Spleen (tissue), 11 donors: ENCODE data around the gene VWA3B. TPM values are rescaled to one million over a fixed set of nuclear protein-coding genes. Genes with fewer than 3 reads are reported as not detected.
"Not testable (repeated sequence)": the region's sequence is repeated elsewhere in the genome, so short reads cannot be mapped to it uniquely, and the experiment has no call there.

Source experiments
- DNase-seq: peaks from one replicate; pipeline ENCODE4 v3.0.0-alpha.2; 2020
- H3K27ac ChIP-seq, 8 donors: fragments of 200-600 bp; sonication (generic) in 7 of 8; 1 replicate in 4 of 8; 2 replicates in 4 of 8; pipeline versions ENCODE4 v1.5.0 to v1.8.0; 2016 to 2021; ENCODE audit warnings: inconsistent platforms in 4 of 8, mild to moderate bottlenecking in 4 of 8, moderate library complexity in 1 of 8
- H3K27me3 ChIP-seq, 7 donors: fragments of 200-600 bp; sonication (generic) in 6 of 7; replicated peaks in 1 of 7; 1 replicate in 4 of 7; 2 replicates in 3 of 7; pipeline versions ENCODE4 v1.5.0 to v1.8.0; 2016 to 2021; ENCODE audit warnings: inconsistent platforms in 3 of 7, mild to moderate bottlenecking in 1 of 7
- H3K36me3 ChIP-seq, 6 donors: fragments of 200-600 bp; sonication (generic) in 5 of 6; 1 replicate in 4 of 6; 2 replicates in 2 of 6; pipeline versions ENCODE4 v1.5.0 to v1.8.0; 2016 to 2021; ENCODE audit warnings: inconsistent platforms in 2 of 6
- H3K4me1 ChIP-seq, 6 donors: fragments of 200-600 bp; sonication (generic) in 5 of 6; 1 replicate in 3 of 6; 2 replicates in 3 of 6; pipeline versions ENCODE4 v1.5.0 to v1.8.0; 2016 to 2021; ENCODE audit warnings: inconsistent platforms in 3 of 6
- H3K4me3 ChIP-seq, 8 donors: fragments of 200-600 bp; sonication (generic) in 7 of 8; 1 replicate in 4 of 8; 2 replicates in 4 of 8; pipeline versions ENCODE4 v1.5.0 to v1.8.0; 2016 to 2021; ENCODE audit warnings: inconsistent platforms in 4 of 8, mild to moderate bottlenecking in 4 of 8, moderate library complexity in 2 of 8
- H3K9me3 ChIP-seq, 8 donors: fragments of 200-600 bp; sonication (generic) in 7 of 8; 1 replicate in 4 of 8; 2 replicates in 4 of 8; pipeline versions ENCODE4 v1.5.0 to v1.8.0; 2016 to 2021; ENCODE audit warnings: inconsistent platforms in 4 of 8
- POLR2A ChIP-seq, 3 donors: fragments of 450-650 bp; IDR thresholded peaks; one replicate each; pipeline ENCODE4 v1.5.1; 2017; ENCODE audit warnings: antibody characterized with exemption in 3 of 3, mild to moderate bottlenecking in 1 of 3
- POLR2AphosphoS5 ChIP-seq, 3 donors: sonication (generic); formaldehyde crosslinking; IDR thresholded peaks; one replicate each; pipeline ENCODE4 v1.5.1; 2017; ENCODE audit warnings: antibody characterized with exemption in 3 of 3
- WGBS, 5 donors: extraction: QIAGEN DNeasy Blood & Tissue Kit in 3 of 5; methylation state at CpG; one replicate each; pipeline versions ENCODE4 v1.1.5 to v1.1.7; 2013 to 2018; 5-methylcytosine and 5-hydroxymethylcytosine counted together
- intact Hi-C: fragments of 100-400 bp; cut with DNase I; formaldehyde crosslinking; loops from one replicate; pipeline ENCODE4 v1.15.0; 2023; ENCODE audit warnings: low total_unique reads
- polyA plus RNA-seq, 3 donors: library from polyadenylated mRNA; stranded (reverse); fragments of 200-250 nt; gene quantifications; one replicate each; pipeline ENCODE4 v1.2.1, GENCODE V29; 2013
- total RNA-seq, 7 donors: library from RNA; depleted of rRNA in 3 of 7; stranded (reverse); fragments of >200 nt in 3 of 7; fragmentation: NEBNext Ultra II Directional in 4 of 7; extraction: Animal tissue kit (Norgen Biotek cat#: 25700) in 4 of 7; gene quantifications; one replicate each; pipeline versions ENCODE4 v1.1.0 to v1.2.1, GENCODE V29; 2016 to 2021
- TF ChIP-seq, protein P1 (sequence below), 11 experiments: fragments of 200-600 bp in 7 of 11; fragments of 450-650 bp in 4 of 11; sonication (generic) in 4 of 11; IDR thresholded peaks in 8 of 11; conservative IDR thresholded peaks in 3 of 11; 1 replicate in 7 of 11; 2 replicates in 4 of 11; pipeline versions ENCODE4 v1.4.0 to v1.8.0; 2016 to 2021; ENCODE audit warnings: antibody characterized with exemption in 11 of 11, inconsistent platforms in 4 of 11, mild to moderate bottlenecking in 1 of 11
- donor health status: healthy with polysubstance abuse.
- donor health status: DM: no; HTN: no; CAD: no; lungs with moderate emphysema.
- donor health status: DM: no; HTN: no; CAD: no.
- donor health status: Bipolar disorder and iron deficiency.
- donor health status: healthy.
- donor health status: DM: no; HTN: no; CAD: no.
- donor health status: DM: yes; HTN: yes; CAD: no.

VWA3B gene
- total and polyA plus RNA-seq, 10 donors = 0.02 to 0.13 TPM; not detected in 8

DNA sequence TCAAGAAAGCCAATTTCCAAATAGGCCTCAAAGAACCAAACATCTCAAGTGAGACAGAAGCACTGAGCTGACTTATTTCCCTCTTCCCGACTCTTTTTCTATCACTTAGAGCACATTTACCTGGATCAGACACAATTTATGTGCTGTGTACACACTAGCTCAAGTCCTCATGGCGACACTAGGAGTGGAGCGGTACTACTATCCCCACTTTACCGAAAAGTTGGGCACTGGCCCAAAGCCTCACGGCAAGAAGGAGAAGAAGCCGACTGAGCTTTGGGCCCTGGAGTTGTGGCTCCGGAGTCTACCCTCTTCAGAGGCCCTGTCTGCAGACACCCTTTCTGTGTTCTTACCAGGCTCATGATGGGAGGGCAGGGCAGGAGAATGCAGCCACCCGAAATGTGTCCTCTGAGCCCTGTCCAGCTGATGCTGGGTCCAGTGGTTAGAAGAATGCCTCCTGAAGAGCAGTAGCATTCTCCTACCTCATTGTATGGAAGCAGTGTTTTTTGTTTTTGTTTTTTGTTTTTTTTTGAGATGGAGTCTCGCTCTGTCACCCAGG lies 167.6 kb downstream of the VWA3B start:
- no peak for DNase-seq
- H3K36me3 ChIP-seq = no peaks in the 10 kb centered on the region
- peaks cover 0 to 9% (median 0%) of the 10 kb centered on the region in 6 donors for H3K4me1 ChIP-seq
- no peaks in the 10 kb centered on the region for H3K9me3 ChIP-seq
- no peak overlapping the region for H3K27ac ChIP-seq
- 93 to 97% (median 96%) methylated on average over 9 of the region's 9 CpGs for WGBS, 5 donors
- H3K4me3 ChIP-seq = no peak overlapping the region
- intact Hi-C loops = no loop called here
- TF ChIP-seq POLR2A (IDR thresholded peaks at IDR 0.05) (no peak), POLR2AphosphoS5 (IDR thresholded peaks at IDR 0.05) (no peak)
- TF ChIP-seq, protein P1, sequence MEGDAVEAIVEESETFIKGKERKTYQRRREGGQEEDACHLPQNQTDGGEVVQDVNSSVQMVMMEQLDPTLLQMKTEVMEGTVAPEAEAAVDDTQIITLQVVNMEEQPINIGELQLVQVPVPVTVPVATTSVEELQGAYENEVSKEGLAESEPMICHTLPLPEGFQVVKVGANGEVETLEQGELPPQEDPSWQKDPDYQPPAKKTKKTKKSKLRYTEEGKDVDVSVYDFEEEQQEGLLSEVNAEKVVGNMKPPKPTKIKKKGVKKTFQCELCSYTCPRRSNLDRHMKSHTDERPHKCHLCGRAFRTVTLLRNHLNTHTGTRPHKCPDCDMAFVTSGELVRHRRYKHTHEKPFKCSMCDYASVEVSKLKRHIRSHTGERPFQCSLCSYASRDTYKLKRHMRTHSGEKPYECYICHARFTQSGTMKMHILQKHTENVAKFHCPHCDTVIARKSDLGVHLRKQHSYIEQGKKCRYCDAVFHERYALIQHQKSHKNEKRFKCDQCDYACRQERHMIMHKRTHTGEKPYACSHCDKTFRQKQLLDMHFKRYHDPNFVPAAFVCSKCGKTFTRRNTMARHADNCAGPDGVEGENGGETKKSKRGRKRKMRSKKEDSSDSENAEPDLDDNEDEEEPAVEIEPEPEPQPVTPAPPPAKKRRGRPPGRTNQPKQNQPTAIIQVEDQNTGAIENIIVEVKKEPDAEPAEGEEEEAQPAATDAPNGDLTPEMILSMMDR (IDR thresholded peaks at IDR 0.05 in 8 of 11, conservative IDR thresholded peaks at IDR 0.05 in 3 of 11) = no peak
- no peaks in the 10 kb centered on the region for H3K27me3 ChIP-seq

DNA sequence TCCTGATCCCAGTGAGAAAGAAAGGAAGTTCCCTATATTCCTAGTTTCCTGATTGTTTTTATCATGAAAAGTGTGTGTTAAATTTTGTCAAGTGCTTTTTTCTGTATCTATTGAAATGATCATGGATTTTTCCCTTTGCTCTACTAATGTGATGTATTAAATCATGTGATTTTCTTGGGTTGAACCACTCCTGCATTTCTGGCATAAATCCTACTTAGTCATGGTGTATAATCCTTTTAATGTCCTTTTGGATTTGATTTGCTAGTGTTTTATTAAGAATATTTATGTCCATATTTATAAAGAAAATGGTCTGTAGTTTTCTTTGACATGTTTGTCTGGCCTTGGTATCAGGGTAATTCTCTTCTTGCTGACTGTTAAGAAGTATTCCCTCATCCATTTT lies 171.9 kb downstream of the VWA3B start:
- Histone ChIP-seq H3K4me3 (no peak overlapping the region), H3K27me3 (no peaks in the 10 kb centered on the region), H3K27ac (no peak overlapping the region), H3K4me1 (no peaks in the 10 kb centered on the region), H3K36me3 (no peaks in the 10 kb centered on the region), H3K9me3 (peaks cover 2 to 27% (median 26%) of the 10 kb centered on the region in 8 donors)
- no peak for DNase-seq
- intact Hi-C loops = no loop called here
- TF ChIP-seq POLR2A (IDR thresholded peaks at IDR 0.05) (no peak), POLR2AphosphoS5 (IDR thresholded peaks at IDR 0.05) (no peak)
- TF ChIP-seq, protein P1 (IDR thresholded peaks at IDR 0.05 in 8 of 11, conservative IDR thresholded peaks at IDR 0.05 in 3 of 11) = no peak

DNA sequence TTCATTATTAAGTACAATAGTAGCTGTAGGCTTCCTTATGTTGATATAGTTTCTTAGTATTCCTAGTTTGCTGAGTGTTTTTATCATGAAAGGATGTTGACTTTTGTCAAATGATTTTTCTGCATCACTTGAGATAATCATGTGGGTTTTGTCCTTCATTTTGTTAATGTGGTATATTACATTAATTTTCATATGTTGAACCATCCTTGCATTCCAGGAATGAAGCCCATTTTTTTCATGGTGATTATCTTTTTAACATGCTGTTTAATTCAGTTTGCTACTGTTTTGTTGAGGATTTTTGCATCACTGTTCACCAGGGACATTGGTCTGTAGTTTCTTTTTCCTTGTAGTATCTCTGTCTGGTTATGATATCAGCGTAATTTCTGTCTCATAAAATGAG lies 176.4 kb downstream of the VWA3B start:
- 78 to 95% (median 86%) methylated on average over 1 of the region's 1 CpG for WGBS, 5 donors
- H3K27ac ChIP-seq = no peak overlapping the region
- intact Hi-C loops = no loop called here

DNA sequence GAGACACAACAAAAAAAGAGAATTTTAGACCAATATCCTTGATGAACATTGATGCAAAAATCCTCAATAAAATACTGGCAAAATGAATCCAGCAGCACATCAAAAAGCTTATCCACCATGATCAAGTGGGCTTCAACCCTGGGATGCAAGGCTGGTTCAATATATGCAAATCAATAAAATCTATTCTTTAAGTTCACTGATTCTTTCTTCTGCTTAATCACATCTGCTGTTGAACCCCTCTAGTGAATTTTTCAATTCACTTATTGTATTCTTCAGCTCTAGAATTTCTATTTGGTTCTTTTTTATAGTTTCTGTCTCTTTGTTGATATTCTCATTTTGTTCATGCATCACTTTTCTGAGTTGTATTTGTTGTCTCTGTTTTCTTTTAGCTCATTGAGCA lies 181.3 kb downstream of the VWA3B start:
- H3K27ac ChIP-seq, DNase-seq, H3K4me1 ChIP-seq, H3K27me3 ChIP-seq, H3K36me3 ChIP-seq, intact Hi-C loops, H3K4me3 ChIP-seq: not testable (repeated sequence)
- peaks cover 2 to 38% (median 28%) of the 10 kb centered on the region in 8 donors for H3K9me3 ChIP-seq

More for the DNA sequence above, 176.4 kb downstream of the VWA3B start:
- TF ChIP-seq POLR2AphosphoS5 (IDR thresholded peaks at IDR 0.05) = no peak
- TF ChIP-seq POLR2A (IDR thresholded peaks at IDR 0.05) = no peak
- Histone ChIP-seq H3K9me3 (peaks cover 2 to 48% (median 40%) of the 10 kb centered on the region in 8 donors), H3K36me3 (no peaks in the 10 kb centered on the region), H3K4me3 (no peak overlapping the region), H3K27me3 (no peaks in the 10 kb centered on the region), H3K4me1 (no peaks in the 10 kb centered on the region)
- no peak for DNase-seq

DNA sequence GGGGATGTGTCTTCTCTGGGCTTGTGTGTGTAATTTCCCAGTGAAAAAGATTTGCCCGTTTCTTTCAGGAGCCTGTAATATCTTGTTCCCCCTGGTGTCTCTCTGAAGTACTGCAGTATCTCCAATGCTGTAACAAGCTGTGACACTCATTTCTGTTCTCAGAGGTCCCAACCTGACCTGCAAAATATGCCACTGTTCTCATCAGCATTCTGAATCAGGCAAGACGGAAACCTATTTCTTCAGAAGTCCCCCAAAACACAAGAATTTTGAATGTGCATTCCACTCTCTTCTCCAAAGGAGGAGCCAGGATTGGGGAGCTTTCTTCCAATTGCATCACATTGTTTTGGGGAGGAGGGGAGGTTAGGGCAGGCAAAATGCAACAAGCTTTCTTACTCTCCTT lies 182.3 kb downstream of the VWA3B start:
- Histone ChIP-seq H3K9me3 (peaks cover 0 to 27% (median 18%) of the 10 kb centered on the region in 8 donors), H3K4me3 (no peak overlapping the region), H3K4me1 (no peaks in the 10 kb centered on the region), H3K27ac (no peak overlapping the region), H3K36me3 (no peaks in the 10 kb centered on the region), H3K27me3 (no peaks in the 10 kb centered on the region)
- TF ChIP-seq POLR2AphosphoS5 (IDR thresholded peaks at IDR 0.05) = no peak
- TF ChIP-seq, protein P1 (IDR thresholded peaks at IDR 0.05 in 8 of 11, conservative IDR thresholded peaks at IDR 0.05 in 3 of 11) = peak; percentile 21 to 77 (median 60)
- DNase-seq = no peak
- 31 to 42% (median 37%) methylated on average over 2 of the region's 2 CpGs for WGBS, 5 donors
- intact Hi-C loops = no loop called here
